Naive thymus-derived CD4-positive, alpha-beta T cell (primary cell): ENCODE data around the gene WDR82. TPM values are rescaled to one million over a fixed set of nuclear protein-coding genes. Genes with fewer than 3 reads are reported as not detected.

Source experiments
- ATAC-seq: fragments of 150-1000 bp; cut with Tn5 transposase; 2 replicates; pipeline ENCODE4 v1.10.0; 2021; ENCODE audit warnings: mild to moderate bottlenecking, moderate library complexity
- CTCF ChIA-PET: fragments of 350-600 bp; sonication (Branson Sonifier 250); formaldehyde crosslinking; loops from one replicate; lab custom pipeline; 2021; ENCODE audit warnings: antibody characterized with exemption; lab: Charles Lee
- POLR2A ChIA-PET: fragments of 350-600 bp; sonication (Branson Sonifier 250); formaldehyde crosslinking; loops from one replicate; lab custom pipeline; 2021; ENCODE audit warnings: antibody characterized with exemption, inconsistent platforms; lab: Charles Lee
- DNase-seq, 9 donors: peaks; one replicate each; pipeline versions ENCODE4 v3.0.0 to v3.0.0-alpha.2; 2020 to 2022; ENCODE audit warnings: mixed read lengths in 1 of 9
- H3K27ac ChIP-seq: one replicate; pipeline ENCODE4 v1.7.0; 2013; ENCODE audit warnings: mild to moderate bottlenecking, low read depth, low read length, moderate library complexity
- H3K27me3 ChIP-seq, 2 donors: one replicate each; pipeline ENCODE4 v1.7.0; 2013; ENCODE audit warnings: low read length in 2 of 2, mild to moderate bottlenecking in 2 of 2, moderate library complexity in 2 of 2; ENCODE audit not compliant: control insufficient read depth in 2 of 2, insufficient read depth in 2 of 2
- H3K36me3 ChIP-seq, 3 experiments: 1 replicate in 2 of 3; 2 replicates in 1 of 3; pipeline ENCODE4 v1.7.0; 2013; ENCODE audit warnings: low read length in 3 of 3, mild to moderate bottlenecking in 3 of 3, moderate library complexity in 1 of 3; ENCODE audit not compliant: insufficient read depth in 3 of 3, control insufficient read depth in 2 of 3
- H3K4me1 ChIP-seq, 2 donors: one replicate each; pipeline ENCODE4 v1.7.0; 2013; ENCODE audit warnings: low read length in 2 of 2, mild to moderate bottlenecking in 2 of 2, moderate library complexity in 1 of 2; ENCODE audit not compliant: control insufficient read depth in 2 of 2, insufficient read depth in 2 of 2
- H3K4me3 ChIP-seq: 2 replicates; pipeline ENCODE4 v1.7.0; 2013; ENCODE audit warnings: mild to moderate bottlenecking, low read length
- H3K9me3 ChIP-seq, 3 experiments: 1 replicate in 2 of 3; 2 replicates in 1 of 3; pipeline ENCODE4 v1.7.0; 2013; ENCODE audit warnings: low read length in 3 of 3; ENCODE audit not compliant: control insufficient read depth in 2 of 3
- H3K27ac Mint-ChIP-seq, 9 donors: one replicate each; pipeline ENCODE4 v1.8.0; 2020 to 2022; ENCODE audit warnings: mixed read lengths in 9 of 9, mild to moderate bottlenecking in 8 of 9, moderate library complexity in 5 of 9, inconsistent platforms in 2 of 9
- H3K27me3 Mint-ChIP-seq, 5 donors: one replicate each; pipeline ENCODE4 v1.8.0; 2021 to 2022; ENCODE audit warnings: mixed read lengths in 5 of 5, mild to moderate bottlenecking in 1 of 5
- H3K36me3 Mint-ChIP-seq, 5 donors: one replicate each; pipeline ENCODE4 v1.8.0; 2020 to 2022; ENCODE audit warnings: mixed read lengths in 5 of 5, mild to moderate bottlenecking in 3 of 5, inconsistent platforms in 1 of 5
- H3K4me1 Mint-ChIP-seq, 7 donors: one replicate each; pipeline ENCODE4 v1.8.0; 2020 to 2022; ENCODE audit warnings: mixed read lengths in 7 of 7, mild to moderate bottlenecking in 3 of 7, inconsistent platforms in 1 of 7
- H3K4me3 Mint-ChIP-seq, 10 donors: one replicate each; pipeline ENCODE4 v1.8.0; 2020 to 2022; ENCODE audit warnings: mild to moderate bottlenecking in 10 of 10, mixed read lengths in 10 of 10, moderate library complexity in 6 of 10, inconsistent platforms in 2 of 10
- H3K9me3 Mint-ChIP-seq, 11 donors: one replicate each; pipeline ENCODE4 v1.8.0; 2020 to 2022; ENCODE audit warnings: mixed read lengths in 11 of 11, mild to moderate bottlenecking in 4 of 11, inconsistent platforms in 1 of 11, moderate library complexity in 1 of 11
- intact Hi-C, 2 donors: fragments of 100-400 bp; cut with micrococcal nuclease; formaldehyde crosslinking; loops; one replicate each; pipeline ENCODE4 v1.15.1; 2023
- polyA plus RNA-seq, 2 donors: library from polyadenylated mRNA; unstranded; fragments of 300-500 nt; fragmentation: Illumina TruSeq; gene quantifications; one replicate each; pipeline ENCODE4 v1.2.3, GENCODE V29; 2021
- total RNA-seq, 6 experiments: library from RNA in 5 of 6; stranded (reverse) in 5 of 6; gene quantifications; 1 replicate in 5 of 6; 2 replicates in 1 of 6; pipeline ENCODE4 v1.2.3 and lab custom pipeline; 2021 to 2026

WDR82 gene
- total and polyA plus RNA-seq, 7 experiments from 2014 or later, result 112 to 181 (median 135) TPM

GRCh38 chr3:52313188-52313773 is 34.8 kb upstream of the WDR82 start:
- CTCF ChIA-PET, result no interaction called here
- H3K4me3 ChIP-seq, result no peak overlapping the region

GRCh38 chr3:52311576-52312119 is 33.2 kb upstream of the WDR82 start:
- H3K4me3 ChIP-seq, result no peak overlapping the region
- CTCF ChIA-PET, result no interaction called here
- H3K4me1 ChIP-seq, result peaks cover 12 to 18% of the 10 kb centered on the region in 2 donors
- no peak overlapping the region for H3K27ac ChIP-seq
- Mint-ChIP-seq H3K27me3 (no peaks in the 10 kb centered on the region), H3K4me3 (no peak overlapping the region), H3K4me1 (peaks cover 8 to 34% (median 25%) of the 10 kb centered on the region in 7 donors), H3K9me3 (no peaks in the 10 kb centered on the region), H3K27ac (no peak overlapping the region), H3K36me3 (peaks cover 0 to 9% (median 3%) of the 10 kb centered on the region in 5 donors)
- H3K27me3 ChIP-seq, result no peaks in the 10 kb centered on the region
- POLR2A ChIA-PET, result no interaction called here
- intact Hi-C loops, result no loop called here
- H3K9me3 ChIP-seq, result no peaks in the 10 kb centered on the region
- H3K36me3 ChIP-seq, result peaks cover 0 to 16% (median 0%) of the 10 kb centered on the region in 3 experiments
- ATAC-seq, result no peak
- no peak for DNase-seq

More at GRCh38 chr3:52313188-52313773, 34.8 kb upstream of the WDR82 start:
- Histone ChIP-seq H3K27me3 (no peaks in the 10 kb centered on the region), H3K36me3 (peaks cover 0 to 16% (median 0%) of the 10 kb centered on the region in 3 experiments), H3K4me1 (peaks cover 11 to 15% of the 10 kb centered on the region in 2 donors), H3K9me3 (no peaks in the 10 kb centered on the region), H3K27ac (no peak overlapping the region)
- Mint-ChIP-seq H3K4me3 (no peak overlapping the region), H3K36me3 (peaks cover 0 to 9% (median 3%) of the 10 kb centered on the region in 5 donors), H3K27me3 (no peaks in the 10 kb centered on the region), H3K27ac (peak overlapping the region in 4 of 9 donors; percentile 32 to 76 (median 64)), H3K9me3 (no peaks in the 10 kb centered on the region), H3K4me1 (peaks cover 0 to 31% (median 25%) of the 10 kb centered on the region in 7 donors)
- ATAC-seq (no peak), DNase-seq (no peak)
- POLR2A ChIA-PET, result interaction anchor here (0.6 kb wide), 1 partner anchor 29 kb away, joined by 3 read pairs; no protein-coding TSS in a partner anchor
- intact Hi-C loops, result no loop called here

- no peaks in the 10 kb centered on the region for H3K9me3 Mint-ChIP-seq
- H3K4me3 Mint-ChIP-seq, result no peak overlapping the region
- no peak overlapping the region for H3K4me3 ChIP-seq
- intact Hi-C loops, result no loop called here
- H3K27me3 Mint-ChIP-seq, result no peaks in the 10 kb centered on the region
- H3K36me3 Mint-ChIP-seq, result peaks cover 0 to 10% (median 3%) of the 10 kb centered on the region in 5 donors
- no peaks in the 10 kb centered on the region for H3K27me3 ChIP-seq
- DNase-seq, result peak in 1 of 9 donors; percentile 44
- H3K27ac ChIP-seq, result no peak overlapping the region
- peaks cover 18% of the 10 kb centered on the region in 2 donors for H3K4me1 ChIP-seq
- CTCF ChIA-PET, result no interaction called here
- peak; percentile 73 for ATAC-seq
- H3K9me3 ChIP-seq, result no peaks in the 10 kb centered on the region
- H3K27ac Mint-ChIP-seq, result peak overlapping the region in 1 of 9 donors; percentile 62
- peaks cover 0 to 16% (median 0%) of the 10 kb centered on the region in 3 experiments for H3K36me3 ChIP-seq
- POLR2A ChIA-PET, result no interaction called here
- H3K4me1 Mint-ChIP-seq, result peaks cover 14 to 36% (median 28%) of the 10 kb centered on the region in 7 donors
Observed at GRCh38 chr3:52310861-52311575, 32.6 kb upstream of the WDR82 start.

GRCh38 chr3:52308308-52308707 is 29.9 kb upstream of the WDR82 start:
- intact Hi-C loops, result no loop called here
- ATAC-seq (no peak), DNase-seq (no peak)
- CTCF ChIA-PET, result interaction anchor here (0.6 kb wide), 1 partner anchor 31 kb away, joined by 5 read pairs; no protein-coding TSS in a partner anchor
- Mint-ChIP-seq H3K27me3 (no peaks in the 10 kb centered on the region), H3K4me1 (peaks cover 21 to 43% (median 36%) of the 10 kb centered on the region in 7 donors), H3K36me3 (peaks cover 0 to 17% (median 4%) of the 10 kb centered on the region in 5 donors), H3K27ac (peak overlapping the region in 2 of 9 donors; percentile 3 to 54), H3K9me3 (no peaks in the 10 kb centered on the region), H3K4me3 (no peak overlapping the region)
- Histone ChIP-seq H3K4me3 (no peak overlapping the region), H3K9me3 (no peaks in the 10 kb centered on the region), H3K27ac (no peak overlapping the region), H3K4me1 (peaks cover 18 to 19% of the 10 kb centered on the region in 2 donors), H3K27me3 (no peaks in the 10 kb centered on the region), H3K36me3 (peaks cover 0 to 28% (median 0%) of the 10 kb centered on the region in 3 experiments)
- POLR2A ChIA-PET, result interaction anchor here (0.7 to 1.8 kb wide), 4 partner anchors 13 to 214 kb away, joined by 4 to 6 read pairs (median 4); no protein-coding TSS in a partner anchor

GRCh38 chr3:52306978-52307377 is 28.5 kb upstream of the WDR82 start:
- Mint-ChIP-seq H3K36me3 (peaks cover 0 to 17% (median 4%) of the 10 kb centered on the region in 5 donors), H3K4me1 (peaks cover 17 to 43% (median 37%) of the 10 kb centered on the region in 7 donors), H3K4me3 (peak overlapping the region in 1 of 10 donors; percentile 13), H3K9me3 (no peaks in the 10 kb centered on the region), H3K27me3 (no peaks in the 10 kb centered on the region), H3K27ac (peak overlapping the region in 3 of 9 donors; percentile 51 to 77 (median 63))
- Histone ChIP-seq H3K9me3 (no peaks in the 10 kb centered on the region), H3K27ac (no peak overlapping the region), H3K27me3 (no peaks in the 10 kb centered on the region), H3K4me3 (no peak overlapping the region), H3K4me1 (peaks cover 18 to 19% of the 10 kb centered on the region in 2 donors), H3K36me3 (peaks cover 0 to 28% (median 0%) of the 10 kb centered on the region in 3 experiments)
- intact Hi-C loops, result no loop called here
- DNase-seq (no peak), ATAC-seq (no peak)
- ChIA-PET CTCF (interaction anchor here (0.8 to 1.4 kb wide), 3 partner anchors 19 to 35 kb away, joined by 4 to 6 read pairs (median 5); partner anchors contain the start of gene GLYCTK), POLR2A (interaction anchor here (0.8 to 1.8 kb wide), 4 partner anchors 11 to 61 kb away, joined by 4 to 6 read pairs (median 4); no protein-coding TSS in a partner anchor)

GRCh38 chr3:52305926-52306325 is 27.5 kb upstream of the WDR82 start:
- H3K27me3 Mint-ChIP-seq, result no peaks in the 10 kb centered on the region
- peaks cover 14 to 43% (median 37%) of the 10 kb centered on the region in 7 donors for H3K4me1 Mint-ChIP-seq
- no peaks in the 10 kb centered on the region for H3K9me3 Mint-ChIP-seq
- Histone ChIP-seq H3K27ac (no peak overlapping the region), H3K36me3 (peaks cover 0 to 28% (median 0%) of the 10 kb centered on the region in 3 experiments), H3K4me3 (no peak overlapping the region), H3K27me3 (no peaks in the 10 kb centered on the region), H3K4me1 (peaks cover 12 to 19% of the 10 kb centered on the region in 2 donors), H3K9me3 (no peaks in the 10 kb centered on the region)
- peak overlapping the region in 2 of 10 donors; percentile 18 to 36 for H3K4me3 Mint-ChIP-seq
- ChIA-PET POLR2A (no interaction called here), CTCF (no interaction called here)
- peak overlapping the region in 5 of 9 donors; percentile 27 to 77 (median 63) for H3K27ac Mint-ChIP-seq
- intact Hi-C loops, result no loop called here
- ATAC-seq, result no peak
- peaks cover 0 to 17% (median 4%) of the 10 kb centered on the region in 5 donors for H3K36me3 Mint-ChIP-seq
- DNase-seq, result no peak
